ENCODE measurements around the gene TBP.

GRCh38 chr6:170512249-170512648 lies 41.9 kb upstream of the TBP start:
- no peak for TF ChIP-seq CTCF (IDR thresholded peaks at IDR 0.05)
- no peak for TF ChIP-seq NR1H2 (CRISPR knock-in tag; IDR thresholded peaks at IDR 0.05)
- TF ChIP-seq USF2 (CRISPR knock-in tag; IDR thresholded peaks at IDR 0.05), result no peak
- TF ChIP-seq ZNF281 (CRISPR knock-in tag; IDR thresholded peaks at IDR 0.05), result no peak
- TF ChIP-seq E2F5 (CRISPR knock-in tag; IDR thresholded peaks at IDR 0.05), result no peak
- TF ChIP-seq ATF3 (CRISPR knock-in tag; conservative IDR thresholded peaks at IDR 0.05), result no peak
- no peak for TF ChIP-seq ZNF232 (CRISPR knock-in tag; IDR thresholded peaks at IDR 0.05)
- TF ChIP-seq ATF6 (CRISPR knock-in tag; IDR thresholded peaks at IDR 0.05), result no peak
- TF ChIP-seq NFATC4 (CRISPR knock-in tag; IDR thresholded peaks at IDR 0.05), result no peak
- no peak for TF ChIP-seq NR2C2 (CRISPR knock-in tag; IDR thresholded peaks at IDR 0.05)
- TF ChIP-seq E2F1 (CRISPR knock-in tag; IDR thresholded peaks at IDR 0.05), result no peak
